ENCODE data around the gene OR10H2.
"Not testable (repeated sequence)": the region's sequence is repeated elsewhere in the genome, so short reads cannot be mapped to it uniquely, and the experiment has no call there.

The OR10H2 gene, protein sequence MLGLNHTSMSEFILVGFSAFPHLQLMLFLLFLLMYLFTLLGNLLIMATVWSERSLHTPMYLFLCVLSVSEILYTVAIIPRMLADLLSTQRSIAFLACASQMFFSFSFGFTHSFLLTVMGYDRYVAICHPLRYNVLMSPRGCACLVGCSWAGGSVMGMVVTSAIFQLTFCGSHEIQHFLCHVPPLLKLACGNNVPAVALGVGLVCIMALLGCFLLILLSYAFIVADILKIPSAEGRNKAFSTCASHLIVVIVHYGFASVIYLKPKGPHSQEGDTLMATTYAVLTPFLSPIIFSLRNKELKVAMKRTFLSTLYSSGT

GRCh38 chr19:15727724-15728123, at the start of gene OR10H2:
Gene OR10H2 (plus strand): TSS chr19:15728024. CDS start chr19:15728044, 20 bp downstream.
- no peak for DNase-seq

GRCh38 chr19:15679089-15679488, 48.7 kb upstream of the OR10H2 start:
- DNase-seq, result no peak

DNA sequence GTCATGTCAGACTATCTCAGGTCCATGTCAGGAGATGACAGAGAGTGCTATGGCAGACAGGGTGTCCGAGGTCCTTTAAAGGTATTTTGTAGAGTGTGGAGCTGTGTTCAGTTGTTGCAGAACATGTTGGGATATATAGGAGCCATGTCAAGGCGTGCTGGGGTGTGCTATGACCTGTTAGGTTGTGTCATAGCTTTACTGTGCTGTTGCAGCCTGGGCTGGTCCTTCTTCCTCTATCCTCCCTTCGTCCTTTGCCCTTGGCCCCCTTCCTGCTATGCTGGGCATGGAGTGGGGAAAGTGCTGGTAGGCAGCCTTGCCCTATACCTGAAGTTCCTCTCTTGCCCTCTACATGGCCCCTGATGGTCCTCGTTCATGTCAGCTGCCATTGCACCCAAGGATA, 48.0 kb upstream of the OR10H2 start:
- DNase-seq, result not testable (repeated sequence)

DNA sequence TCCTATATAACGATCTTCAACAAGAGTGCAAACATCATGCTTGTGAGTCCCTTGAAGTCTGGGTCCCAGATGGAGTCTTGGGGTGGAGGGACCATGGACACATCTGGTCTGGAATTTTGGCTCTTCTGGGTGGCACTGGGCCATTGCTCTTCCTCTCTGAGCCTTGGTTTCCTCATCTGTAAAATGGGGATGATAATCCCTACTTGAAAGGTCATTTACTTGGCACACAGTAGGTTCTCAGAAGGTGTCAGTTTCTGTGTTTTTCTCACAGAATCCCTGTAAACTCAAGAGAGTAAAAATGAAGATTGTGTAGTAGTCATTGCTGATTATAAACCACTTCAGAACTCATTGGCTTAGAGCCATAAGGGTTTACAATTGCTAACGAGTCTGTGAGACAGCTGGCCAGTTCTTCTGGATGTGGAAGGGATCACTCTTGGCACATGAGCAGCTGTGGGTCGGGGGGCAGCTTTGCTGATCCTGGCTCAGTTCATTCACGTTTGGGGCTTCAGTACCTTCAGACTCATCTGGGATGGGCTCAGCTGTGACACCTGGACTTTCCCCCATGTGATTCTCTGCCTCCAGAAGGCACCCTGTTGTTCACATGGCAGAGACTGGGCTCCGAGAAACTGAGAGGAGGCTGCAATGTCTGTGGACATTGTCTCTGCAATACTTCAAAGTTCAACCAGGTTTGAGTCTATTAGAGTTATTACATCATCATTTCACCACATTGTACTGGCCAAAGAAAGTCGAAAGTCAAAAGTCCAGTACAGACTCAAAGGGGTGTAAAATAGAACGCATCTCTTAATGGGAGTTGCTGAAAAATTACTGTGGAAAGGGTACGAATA, 47.1 kb upstream of the OR10H2 start:
- no peak for DNase-seq

DNA sequence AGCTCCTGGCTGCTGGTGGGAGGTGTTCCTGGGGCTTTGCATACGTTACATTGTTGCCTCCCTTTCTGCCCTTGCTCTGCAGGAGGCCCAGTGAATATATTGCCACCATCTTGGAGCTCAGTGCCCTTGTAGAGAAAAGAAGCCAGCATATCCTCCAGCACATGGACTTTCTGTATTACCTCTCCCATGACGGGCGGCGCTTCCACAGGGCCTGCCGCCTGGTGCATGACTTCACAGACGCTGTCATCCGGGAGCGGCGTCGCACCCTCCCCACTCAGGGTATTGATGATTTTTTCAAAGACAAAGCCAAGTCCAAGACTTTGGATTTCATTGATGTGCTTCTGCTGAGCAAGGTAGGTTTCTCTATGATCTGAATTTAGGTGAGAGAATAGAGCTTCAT, 44.4 kb upstream of the OR10H2 start:
- DNase-seq, result no peak

DNA sequence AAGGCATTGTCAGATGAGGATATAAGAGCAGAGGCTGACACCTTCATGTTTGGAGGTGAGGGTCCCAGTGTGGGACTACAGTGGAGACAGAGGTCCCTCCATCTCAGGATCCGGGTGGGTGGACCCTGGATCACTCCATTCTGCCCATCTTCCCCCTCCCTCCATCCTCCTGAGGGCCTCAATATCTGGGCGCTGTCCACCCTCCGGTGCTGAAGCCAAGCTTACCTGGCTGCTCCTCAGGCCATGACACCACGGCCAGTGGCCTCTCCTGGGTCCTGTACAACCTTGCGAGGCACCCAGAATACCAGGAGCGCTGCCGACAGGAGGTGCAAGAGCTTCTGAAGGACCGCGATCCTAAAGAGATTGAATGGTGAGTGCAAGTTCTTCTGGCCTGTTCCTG, 43.0 kb upstream of the OR10H2 start:
- no peak for DNase-seq

DNA sequence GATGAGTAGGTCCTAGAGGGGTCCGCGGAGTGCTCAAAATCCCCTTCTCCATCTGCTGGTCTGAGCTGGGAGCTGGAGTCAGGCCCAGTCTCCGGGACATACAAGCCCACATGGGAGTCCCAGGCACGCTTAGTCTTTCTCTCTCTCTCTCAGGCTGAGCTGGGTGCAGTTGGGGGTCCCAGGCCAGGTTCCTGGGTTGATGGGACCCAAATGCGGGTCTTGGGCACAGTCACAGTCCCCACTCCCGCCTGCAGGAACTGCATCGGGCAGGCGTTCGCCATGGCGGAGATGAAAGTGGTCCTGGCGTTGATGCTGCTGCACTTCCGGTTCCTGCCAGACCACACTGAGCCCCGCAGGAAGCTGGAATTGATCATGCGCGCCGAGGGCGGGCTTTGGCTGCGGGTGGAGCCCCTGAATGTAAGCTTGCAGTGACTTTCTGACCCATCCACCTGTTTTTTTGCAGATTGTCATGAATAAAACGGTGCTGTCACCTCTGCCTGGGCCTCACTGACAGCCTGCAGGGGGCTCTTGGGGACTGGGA, 31.1 kb upstream of the OR10H2 start:
- DNase-seq, result no peak

DNA sequence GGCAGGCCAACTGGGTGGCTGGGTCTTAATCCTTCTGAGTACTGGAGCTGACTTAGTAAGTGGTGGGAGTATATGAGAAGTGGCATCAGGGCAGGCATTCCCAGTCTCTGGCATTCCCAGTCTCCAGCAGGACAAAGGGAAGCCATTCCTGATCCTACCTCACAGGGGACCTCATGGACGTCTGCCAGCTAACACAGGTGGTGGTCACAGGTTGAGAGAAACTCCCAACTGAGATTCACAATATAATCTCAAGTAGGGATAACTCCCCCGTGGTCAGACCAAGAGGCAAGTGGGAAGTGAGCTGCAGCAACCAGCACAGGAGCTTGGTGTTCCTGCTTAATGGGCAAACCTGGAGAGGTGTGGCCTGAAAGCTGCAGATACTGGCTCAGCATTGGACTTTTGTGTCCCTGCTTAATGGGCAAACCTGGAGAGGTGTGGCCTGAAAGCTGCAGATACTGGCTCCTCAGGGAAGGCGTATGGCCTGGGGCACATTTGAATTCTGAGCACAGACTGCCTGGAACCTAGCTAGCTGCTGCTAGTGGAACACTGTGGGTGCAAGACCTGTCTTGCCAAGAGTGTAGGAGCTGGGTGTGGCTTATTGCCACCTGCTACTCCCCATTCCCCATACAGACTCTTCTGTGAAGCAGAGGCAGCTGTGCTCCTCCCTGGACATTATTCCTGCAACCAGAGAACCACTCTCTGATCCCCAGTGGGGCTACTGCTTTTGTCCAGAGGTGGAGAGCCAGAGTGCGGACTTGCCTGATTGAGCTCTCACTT, 25.9 kb upstream of the OR10H2 start:
- DNase-seq, result no peak

DNA sequence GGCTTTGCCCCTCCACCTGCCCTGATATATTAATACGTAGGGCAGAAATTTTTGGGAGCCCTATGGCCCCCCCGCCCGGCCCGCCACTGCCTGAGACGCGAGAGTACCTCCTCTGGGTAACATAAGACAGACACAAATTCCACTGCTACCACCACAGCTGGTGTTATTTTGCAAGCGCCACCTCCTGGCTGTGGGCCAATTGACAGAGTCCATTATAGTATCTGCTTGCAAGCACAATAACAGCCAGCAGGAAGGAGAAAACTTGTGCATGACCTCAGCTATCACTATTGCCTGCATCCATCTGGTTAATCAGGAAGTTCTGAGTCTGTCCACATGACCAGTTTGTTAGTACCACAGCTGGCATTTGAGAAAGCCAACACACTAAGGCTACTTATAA, 25.3 kb upstream of the OR10H2 start:
- peak; percentile 91 to 92 for DNase-seq

GRCh38 chr19:15714638-15715037, 13.2 kb upstream of the OR10H2 start:
- no peak for DNase-seq

GRCh38 chr19:15715642-15716041, 12.2 kb upstream of the OR10H2 start:
- no peak for DNase-seq

DNA sequence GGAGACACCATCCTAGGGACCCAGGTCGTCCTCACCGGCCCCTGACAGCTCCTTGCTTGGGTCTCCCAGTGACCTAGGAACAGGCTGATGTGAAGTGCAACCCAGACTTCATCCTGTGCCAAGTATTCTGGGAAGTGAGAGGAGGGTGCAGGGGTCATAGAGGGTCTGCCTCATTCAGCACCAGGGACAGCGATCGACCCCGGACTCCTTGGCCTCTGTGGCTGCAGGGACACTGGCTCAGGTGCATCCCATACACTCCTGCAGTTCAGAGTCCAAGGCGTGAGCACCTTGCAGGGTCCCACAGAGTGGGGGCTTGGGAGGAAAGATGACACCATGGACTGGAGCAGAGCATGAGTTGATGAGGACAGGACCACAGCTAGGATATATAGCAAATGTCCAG, 10.0 kb upstream of the OR10H2 start:
- no peak for DNase-seq

DNA sequence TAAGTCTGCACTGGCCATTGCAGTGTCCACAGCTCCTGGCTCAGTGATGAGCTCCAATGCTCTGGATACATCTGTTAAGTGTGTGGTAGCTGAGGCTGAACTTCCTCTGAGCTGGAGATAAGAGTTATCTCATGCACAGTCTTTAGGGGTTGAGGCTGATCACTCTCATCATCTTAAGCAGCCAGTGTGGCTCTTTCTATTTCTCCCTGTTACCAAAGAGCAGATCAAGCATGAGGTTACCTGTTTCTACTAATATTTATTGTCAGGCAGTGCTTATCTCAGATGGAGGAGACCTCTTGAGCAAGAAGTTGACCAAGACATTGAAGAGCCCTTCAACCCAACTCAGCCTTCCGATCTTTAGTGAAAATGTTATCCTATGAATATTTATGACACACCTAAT, 6.6 kb upstream of the OR10H2 start:
- no peak for DNase-seq

GRCh38 chr19:15722956-15723355, 4.9 kb upstream of the OR10H2 start:
- no peak for DNase-seq

DNA sequence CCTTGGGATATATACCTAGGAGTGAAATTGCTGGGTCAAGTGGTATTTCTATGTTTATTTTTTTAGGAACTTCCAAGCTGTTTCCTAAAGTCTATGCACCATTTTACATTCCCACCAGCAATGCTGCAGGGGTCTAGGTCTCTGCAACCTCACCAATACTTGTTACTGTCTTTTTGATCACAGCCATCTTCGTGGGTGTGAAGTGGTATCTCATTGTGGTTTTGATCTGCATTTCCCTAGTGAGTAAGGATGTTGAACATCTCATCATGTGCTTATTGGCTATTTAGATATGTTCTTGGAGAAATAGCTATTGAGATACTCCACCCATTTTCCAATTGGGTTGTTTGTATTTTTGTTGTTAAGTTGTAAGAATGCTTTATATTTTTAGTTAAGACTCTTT, 2.7 kb downstream of the OR10H2 start:
- no peak for DNase-seq

DNA sequence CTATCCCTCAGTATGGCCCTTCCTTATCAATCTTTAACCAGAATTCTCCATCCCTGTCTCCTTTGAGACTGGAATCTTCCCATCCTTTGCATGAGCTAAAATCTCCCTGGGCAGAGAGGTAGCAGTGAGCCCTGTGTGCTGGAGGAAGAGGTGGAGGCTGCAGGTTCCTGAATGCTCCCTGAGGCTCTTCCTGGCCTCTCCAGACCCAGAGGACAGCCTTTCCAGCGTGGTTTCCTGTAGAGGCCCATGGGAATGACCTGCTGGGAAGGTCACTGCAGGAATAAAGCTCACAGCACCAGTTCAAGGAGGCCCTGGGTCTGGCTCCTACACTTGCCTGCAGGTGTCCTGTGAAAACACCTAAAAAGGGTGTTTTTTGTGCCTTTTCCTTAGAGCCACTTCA, 4.6 kb downstream of the OR10H2 start:
- DNase-seq, result no peak

GRCh38 chr19:15733895-15734294, 6.1 kb downstream of the OR10H2 start:
- DNase-seq, result no peak

GRCh38 chr19:15737722-15738121, 9.9 kb downstream of the OR10H2 start, which contains the start of gene OR10H3:
Gene OR10H3 (plus strand): TSS chr19:15737985. CDS start chr19:15741393, 3,408 bp downstream.
- DNase-seq, result no peak

DNA sequence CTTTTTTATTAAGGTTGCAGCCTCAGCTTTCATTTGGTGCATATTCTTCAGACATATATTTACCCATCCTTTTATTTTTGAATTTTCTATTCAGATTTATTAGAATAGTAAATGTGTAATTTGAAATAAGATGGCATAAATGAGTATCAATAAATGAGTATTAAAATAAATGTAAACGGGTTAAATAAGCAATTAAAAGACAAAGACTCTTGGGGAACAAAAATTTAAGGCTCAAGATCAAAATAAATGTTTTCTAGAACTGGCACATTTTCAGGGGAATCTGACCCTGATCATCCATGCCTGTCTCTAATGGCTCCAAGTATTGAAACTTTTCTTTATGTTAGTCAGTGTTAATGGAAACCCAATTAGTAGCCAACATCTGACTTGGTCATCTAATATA, 13.0 kb downstream of the OR10H2 start:
- no peak for DNase-seq

DNA sequence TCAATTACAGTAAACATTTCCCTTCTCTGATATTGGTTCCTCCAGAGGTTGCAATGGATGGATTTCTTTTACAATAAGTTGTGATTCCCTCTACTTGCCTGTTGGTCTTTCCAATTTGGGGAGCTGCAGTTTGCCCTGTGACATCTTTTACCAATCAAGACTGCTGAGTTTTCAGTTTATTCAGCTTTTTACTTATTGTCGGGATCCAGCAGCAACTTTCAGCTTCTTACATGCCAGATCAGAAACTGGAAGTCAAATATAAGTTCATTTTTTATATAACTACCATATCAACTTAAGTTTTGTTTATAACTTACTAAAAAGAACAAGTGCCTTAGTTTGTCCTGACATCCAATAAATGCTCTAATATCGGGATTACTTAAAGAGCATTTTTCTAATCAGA, 20.4 kb downstream of the OR10H2 start:
- DNase-seq, result no peak

DNA sequence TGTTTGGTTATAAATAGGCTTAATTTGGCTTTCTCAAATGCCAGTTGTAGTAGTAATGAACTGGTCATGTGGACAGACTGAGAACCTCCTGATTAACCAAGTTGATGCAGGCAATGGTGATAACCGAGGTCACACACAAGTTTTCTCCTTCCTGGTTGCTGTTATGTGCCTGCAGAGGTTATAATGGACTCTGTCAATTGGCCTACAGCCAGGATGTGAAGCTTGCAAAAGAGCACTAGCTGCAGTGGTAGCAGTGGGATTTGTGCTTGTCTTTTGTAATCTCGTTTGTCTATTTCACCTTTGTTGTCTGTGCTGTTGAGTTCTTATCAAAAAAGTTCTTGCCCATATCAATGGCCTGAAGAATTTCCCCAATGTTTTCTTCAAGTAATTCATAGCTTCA, 30.6 kb downstream of the OR10H2 start:
- no peak for DNase-seq

- no peak for DNase-seq
These were observed 32.2 kb downstream of the OR10H2 start for GRCh38 chr19:15759962-15760565.

DNA sequence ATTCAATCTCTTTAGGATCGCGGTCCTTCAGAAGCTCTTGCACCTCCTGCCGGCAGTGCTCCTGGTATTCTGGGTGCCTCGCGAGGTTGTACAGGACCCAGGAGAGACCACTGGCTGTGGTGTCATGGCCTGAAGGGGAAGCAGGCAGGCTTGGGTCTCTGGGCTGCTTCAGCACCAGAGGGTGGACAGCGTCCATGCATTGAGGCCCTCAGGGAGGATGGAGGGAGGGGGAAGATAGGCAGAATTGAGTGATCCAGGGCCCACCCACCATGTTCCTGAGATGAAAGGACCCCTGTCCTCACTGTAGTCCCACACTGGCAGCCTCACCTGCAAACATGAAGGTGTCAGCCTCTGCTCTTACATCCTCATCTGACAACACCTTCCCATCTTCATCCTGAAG, 41.8 kb downstream of the OR10H2 start:
- DNase-seq, result peak in 1 of 2 experiments; percentile 8

All from Kasumi-1 (cell line).